Measurements from ENCODE around the gene RAPH1.

Gene RAPH1

DNA sequence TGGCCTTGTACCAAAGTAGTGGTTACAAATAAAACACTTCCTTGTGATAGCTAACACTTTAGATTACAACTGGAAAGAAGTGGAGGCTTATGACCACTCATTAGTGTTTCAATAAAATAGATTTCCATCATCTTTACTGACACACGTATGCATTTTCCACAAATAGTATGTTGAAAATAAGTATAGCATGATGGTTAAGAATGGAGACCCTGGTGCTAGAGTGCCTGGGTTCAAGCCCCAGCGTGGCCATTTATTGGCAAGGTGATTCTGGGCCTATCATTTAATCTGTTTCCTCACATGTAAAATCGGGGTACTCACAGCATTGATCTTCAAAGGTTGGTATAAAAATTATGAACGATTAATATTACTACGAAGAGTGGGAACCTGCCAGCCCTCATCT is 54.5 kb downstream of the RAPH1 start:
- H3K27me3 ChIP-seq (ENCODE audit: insufficient read depth, poor library complexity, severe bottlenecking) = no peaks in the 10 kb centered on the region
- no peak for DNase-seq (ENCODE audit: low read depth in 1 of 2, low spot score in 1 of 2)
- no peak overlapping the region for H3K27ac ChIP-seq (replicated peaks)
- H3K4me3 ChIP-seq (replicated peaks; ENCODE audit: insufficient read depth, low read length) = no peak overlapping the region
- TF ChIP-seq, protein P1, sequence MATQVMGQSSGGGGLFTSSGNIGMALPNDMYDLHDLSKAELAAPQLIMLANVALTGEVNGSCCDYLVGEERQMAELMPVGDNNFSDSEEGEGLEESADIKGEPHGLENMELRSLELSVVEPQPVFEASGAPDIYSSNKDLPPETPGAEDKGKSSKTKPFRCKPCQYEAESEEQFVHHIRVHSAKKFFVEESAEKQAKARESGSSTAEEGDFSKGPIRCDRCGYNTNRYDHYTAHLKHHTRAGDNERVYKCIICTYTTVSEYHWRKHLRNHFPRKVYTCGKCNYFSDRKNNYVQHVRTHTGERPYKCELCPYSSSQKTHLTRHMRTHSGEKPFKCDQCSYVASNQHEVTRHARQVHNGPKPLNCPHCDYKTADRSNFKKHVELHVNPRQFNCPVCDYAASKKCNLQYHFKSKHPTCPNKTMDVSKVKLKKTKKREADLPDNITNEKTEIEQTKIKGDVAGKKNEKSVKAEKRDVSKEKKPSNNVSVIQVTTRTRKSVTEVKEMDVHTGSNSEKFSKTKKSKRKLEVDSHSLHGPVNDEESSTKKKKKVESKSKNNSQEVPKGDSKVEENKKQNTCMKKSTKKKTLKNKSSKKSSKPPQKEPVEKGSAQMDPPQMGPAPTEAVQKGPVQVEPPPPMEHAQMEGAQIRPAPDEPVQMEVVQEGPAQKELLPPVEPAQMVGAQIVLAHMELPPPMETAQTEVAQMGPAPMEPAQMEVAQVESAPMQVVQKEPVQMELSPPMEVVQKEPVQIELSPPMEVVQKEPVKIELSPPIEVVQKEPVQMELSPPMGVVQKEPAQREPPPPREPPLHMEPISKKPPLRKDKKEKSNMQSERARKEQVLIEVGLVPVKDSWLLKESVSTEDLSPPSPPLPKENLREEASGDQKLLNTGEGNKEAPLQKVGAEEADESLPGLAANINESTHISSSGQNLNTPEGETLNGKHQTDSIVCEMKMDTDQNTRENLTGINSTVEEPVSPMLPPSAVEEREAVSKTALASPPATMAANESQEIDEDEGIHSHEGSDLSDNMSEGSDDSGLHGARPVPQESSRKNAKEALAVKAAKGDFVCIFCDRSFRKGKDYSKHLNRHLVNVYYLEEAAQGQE (IDR thresholded peaks at IDR 0.05; ENCODE audit: insufficient replicate concordance, low read depth) = no peak
- TF ChIP-seq, protein P2, sequence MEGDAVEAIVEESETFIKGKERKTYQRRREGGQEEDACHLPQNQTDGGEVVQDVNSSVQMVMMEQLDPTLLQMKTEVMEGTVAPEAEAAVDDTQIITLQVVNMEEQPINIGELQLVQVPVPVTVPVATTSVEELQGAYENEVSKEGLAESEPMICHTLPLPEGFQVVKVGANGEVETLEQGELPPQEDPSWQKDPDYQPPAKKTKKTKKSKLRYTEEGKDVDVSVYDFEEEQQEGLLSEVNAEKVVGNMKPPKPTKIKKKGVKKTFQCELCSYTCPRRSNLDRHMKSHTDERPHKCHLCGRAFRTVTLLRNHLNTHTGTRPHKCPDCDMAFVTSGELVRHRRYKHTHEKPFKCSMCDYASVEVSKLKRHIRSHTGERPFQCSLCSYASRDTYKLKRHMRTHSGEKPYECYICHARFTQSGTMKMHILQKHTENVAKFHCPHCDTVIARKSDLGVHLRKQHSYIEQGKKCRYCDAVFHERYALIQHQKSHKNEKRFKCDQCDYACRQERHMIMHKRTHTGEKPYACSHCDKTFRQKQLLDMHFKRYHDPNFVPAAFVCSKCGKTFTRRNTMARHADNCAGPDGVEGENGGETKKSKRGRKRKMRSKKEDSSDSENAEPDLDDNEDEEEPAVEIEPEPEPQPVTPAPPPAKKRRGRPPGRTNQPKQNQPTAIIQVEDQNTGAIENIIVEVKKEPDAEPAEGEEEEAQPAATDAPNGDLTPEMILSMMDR (IDR thresholded peaks at IDR 0.05; ENCODE audit: insufficient read depth, low read length) = no peak
- TF ChIP-seq SPI1 (IDR thresholded peaks at IDR 0.05; ENCODE audit: borderline replicate concordance, low read depth) (no peak), POLR2AphosphoS5 (IDR thresholded peaks at IDR 0.05; ENCODE audit: low read depth) (no peak), GABPA (IDR thresholded peaks at IDR 0.05; ENCODE audit: low read depth) (no peak)

DNA sequence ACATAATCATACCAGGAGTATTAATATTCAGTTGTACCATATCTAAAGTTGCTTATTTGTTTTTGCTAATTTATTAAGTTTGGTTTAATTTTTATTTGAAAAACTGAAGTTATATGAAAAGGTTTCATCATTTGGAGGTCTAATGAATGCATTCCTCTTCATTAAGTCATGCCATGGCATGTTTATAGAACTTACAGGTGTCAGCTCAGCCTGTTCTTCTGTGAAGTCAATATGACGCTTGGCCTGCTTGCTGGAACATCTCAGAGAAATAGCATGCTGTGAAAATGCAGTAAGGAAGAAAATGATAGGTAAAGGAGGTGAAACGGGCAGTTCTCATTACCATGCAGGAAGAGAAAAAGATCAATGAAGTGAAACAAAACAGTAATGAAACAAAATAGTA is 58.2 kb downstream of the RAPH1 start:
- H3K27ac ChIP-seq (replicated peaks) = no peak overlapping the region
- H3K4me3 ChIP-seq (replicated peaks; ENCODE audit: insufficient read depth, low read length) = no peak overlapping the region
- no peaks in the 10 kb centered on the region for H3K27me3 ChIP-seq (ENCODE audit: insufficient read depth, poor library complexity, severe bottlenecking)
- TF ChIP-seq POLR2AphosphoS5 (IDR thresholded peaks at IDR 0.05; ENCODE audit: low read depth) (no peak), SPI1 (IDR thresholded peaks at IDR 0.05; ENCODE audit: borderline replicate concordance, low read depth) (no peak), GABPA (IDR thresholded peaks at IDR 0.05; ENCODE audit: low read depth) (no peak)
- TF ChIP-seq, protein P2 (IDR thresholded peaks at IDR 0.05; ENCODE audit: insufficient read depth, low read length) = no peak
- TF ChIP-seq, protein P1 (IDR thresholded peaks at IDR 0.05; ENCODE audit: insufficient replicate concordance, low read depth) = no peak
- no peak for DNase-seq (ENCODE audit: low read depth in 1 of 2, low spot score in 1 of 2)

DNA sequence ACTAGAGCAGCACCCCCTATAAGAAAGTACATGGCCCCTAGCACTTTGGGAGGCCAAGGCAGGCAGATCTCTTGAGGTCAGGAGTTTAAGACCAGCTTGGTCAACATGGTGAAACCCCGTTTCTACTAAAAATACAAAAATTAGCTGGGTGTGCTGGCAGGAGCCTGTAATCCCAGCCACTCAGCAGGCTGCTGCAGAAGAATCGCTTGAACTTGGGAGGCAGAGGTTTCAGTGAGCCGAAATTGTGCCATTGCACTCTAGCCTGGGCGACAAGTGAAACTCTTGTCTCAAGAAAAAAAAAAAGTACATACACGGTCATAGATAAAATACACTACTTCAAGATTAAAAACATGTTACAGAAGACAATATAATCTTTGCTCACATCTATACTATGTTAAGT is 63.8 kb downstream of the RAPH1 start:
- Histone ChIP-seq H3K27ac (replicated peaks) (no peak overlapping the region), H3K27me3 (ENCODE audit: insufficient read depth, poor library complexity, severe bottlenecking) (peaks cover 2% of the 10 kb centered on the region), H3K4me3 (replicated peaks; ENCODE audit: insufficient read depth, low read length) (no peak overlapping the region)
- no peak for DNase-seq (ENCODE audit: low read depth in 1 of 2, low spot score in 1 of 2)
- no peak for TF ChIP-seq POLR2AphosphoS5 (IDR thresholded peaks at IDR 0.05; ENCODE audit: low read depth)
- TF ChIP-seq, protein P2 (IDR thresholded peaks at IDR 0.05; ENCODE audit: insufficient read depth, low read length) = no peak
- TF ChIP-seq GABPA (IDR thresholded peaks at IDR 0.05; ENCODE audit: low read depth) = no peak
- TF ChIP-seq SPI1 (IDR thresholded peaks at IDR 0.05; ENCODE audit: borderline replicate concordance, low read depth) = no peak
- TF ChIP-seq, protein P1 (IDR thresholded peaks at IDR 0.05; ENCODE audit: insufficient replicate concordance, low read depth) = no peak

Measured in HL-60 (cell line).